ENCODE data around the gene PITPNM3.

GRCh38 chr17:6587310-6587709 is 31.0 kb upstream of the PITPNM3 start:
- TF ChIP-seq, protein P1, sequence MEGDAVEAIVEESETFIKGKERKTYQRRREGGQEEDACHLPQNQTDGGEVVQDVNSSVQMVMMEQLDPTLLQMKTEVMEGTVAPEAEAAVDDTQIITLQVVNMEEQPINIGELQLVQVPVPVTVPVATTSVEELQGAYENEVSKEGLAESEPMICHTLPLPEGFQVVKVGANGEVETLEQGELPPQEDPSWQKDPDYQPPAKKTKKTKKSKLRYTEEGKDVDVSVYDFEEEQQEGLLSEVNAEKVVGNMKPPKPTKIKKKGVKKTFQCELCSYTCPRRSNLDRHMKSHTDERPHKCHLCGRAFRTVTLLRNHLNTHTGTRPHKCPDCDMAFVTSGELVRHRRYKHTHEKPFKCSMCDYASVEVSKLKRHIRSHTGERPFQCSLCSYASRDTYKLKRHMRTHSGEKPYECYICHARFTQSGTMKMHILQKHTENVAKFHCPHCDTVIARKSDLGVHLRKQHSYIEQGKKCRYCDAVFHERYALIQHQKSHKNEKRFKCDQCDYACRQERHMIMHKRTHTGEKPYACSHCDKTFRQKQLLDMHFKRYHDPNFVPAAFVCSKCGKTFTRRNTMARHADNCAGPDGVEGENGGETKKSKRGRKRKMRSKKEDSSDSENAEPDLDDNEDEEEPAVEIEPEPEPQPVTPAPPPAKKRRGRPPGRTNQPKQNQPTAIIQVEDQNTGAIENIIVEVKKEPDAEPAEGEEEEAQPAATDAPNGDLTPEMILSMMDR (IDR thresholded peaks at IDR 0.05; ENCODE audit: poor library complexity), result no peak
- TF ChIP-seq EZH2 (IDR thresholded peaks at IDR 0.05; ENCODE audit: borderline replicate concordance) (no peak), EZH2phosphoT487 (IDR thresholded peaks at IDR 0.05; ENCODE audit: low read depth, severe bottlenecking, unreplicated experiment) (no peak)

Measured in hepatocyte (in vitro differentiated cells).